Activated T-helper 1 cell treated with anti-CD3 and anti-CD28 coated beads, Interleukin-2, amount 50 U/mL, for 16 hours (primary cell): ENCODE measurements around the gene IGF2R.
"Not testable (repeated sequence)": the region's sequence is repeated elsewhere in the genome, so short reads cannot be mapped to it uniquely, and the experiment has no call there.

Experiments
- DNase-seq, 2 donors: peaks; one replicate each; pipeline ENCODE4 v3.0.0-alpha.2; 2020; ENCODE audit warnings: low read depth in 1 of 2, low spot score in 1 of 2

IGF2R gene

GRCh38 chr6:160092602-160093001 lies 123.7 kb downstream of the IGF2R start:
- no peak for DNase-seq

- DNase-seq: no peak
Observed at GRCh38 chr6:160093061-160093460, 124.2 kb downstream of the IGF2R start.

- DNase-seq: no peak
Observed at GRCh38 chr6:160093946-160094345, 125.1 kb downstream of the IGF2R start.

DNA sequence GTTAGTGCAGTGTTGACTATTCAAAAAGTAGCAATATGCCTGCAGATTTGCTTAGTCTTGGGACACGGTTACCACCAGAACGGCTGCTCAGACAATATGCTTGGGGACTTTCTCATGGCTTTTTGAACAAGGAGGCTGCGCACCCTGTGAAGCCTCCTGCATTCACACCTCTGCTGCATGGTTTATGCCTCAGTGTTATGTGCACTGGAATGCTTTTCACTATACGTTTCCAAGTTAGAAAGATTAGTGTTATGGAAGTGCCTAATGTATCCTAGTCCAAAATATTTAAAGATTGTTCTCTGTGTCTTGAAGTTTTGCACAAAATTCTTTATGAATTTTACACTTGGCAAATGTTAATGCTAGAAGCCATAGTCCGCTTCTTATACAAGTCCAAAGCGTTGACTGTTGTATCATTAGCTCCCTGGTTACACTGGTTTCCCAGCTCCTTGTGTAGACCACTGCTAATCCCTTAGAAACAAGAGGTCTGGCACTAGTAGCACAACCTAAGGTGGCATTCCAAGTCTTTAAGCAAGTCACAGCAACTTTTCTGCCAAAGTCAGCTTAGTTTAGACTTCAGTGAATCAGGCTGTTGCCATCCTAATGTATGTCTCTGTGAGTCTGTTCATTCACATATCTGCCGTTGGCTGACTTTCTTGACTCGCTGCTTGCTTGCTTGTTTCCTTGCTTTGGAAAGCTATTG lies 126.4 kb downstream of the IGF2R start:
- DNase-seq: no peak

GRCh38 chr6:160101277-160102205 lies 132.7 kb downstream of the IGF2R start:
- DNase-seq: no peak

GRCh38 chr6:160102399-160102798 lies 133.5 kb downstream of the IGF2R start:
- no peak for DNase-seq

DNA sequence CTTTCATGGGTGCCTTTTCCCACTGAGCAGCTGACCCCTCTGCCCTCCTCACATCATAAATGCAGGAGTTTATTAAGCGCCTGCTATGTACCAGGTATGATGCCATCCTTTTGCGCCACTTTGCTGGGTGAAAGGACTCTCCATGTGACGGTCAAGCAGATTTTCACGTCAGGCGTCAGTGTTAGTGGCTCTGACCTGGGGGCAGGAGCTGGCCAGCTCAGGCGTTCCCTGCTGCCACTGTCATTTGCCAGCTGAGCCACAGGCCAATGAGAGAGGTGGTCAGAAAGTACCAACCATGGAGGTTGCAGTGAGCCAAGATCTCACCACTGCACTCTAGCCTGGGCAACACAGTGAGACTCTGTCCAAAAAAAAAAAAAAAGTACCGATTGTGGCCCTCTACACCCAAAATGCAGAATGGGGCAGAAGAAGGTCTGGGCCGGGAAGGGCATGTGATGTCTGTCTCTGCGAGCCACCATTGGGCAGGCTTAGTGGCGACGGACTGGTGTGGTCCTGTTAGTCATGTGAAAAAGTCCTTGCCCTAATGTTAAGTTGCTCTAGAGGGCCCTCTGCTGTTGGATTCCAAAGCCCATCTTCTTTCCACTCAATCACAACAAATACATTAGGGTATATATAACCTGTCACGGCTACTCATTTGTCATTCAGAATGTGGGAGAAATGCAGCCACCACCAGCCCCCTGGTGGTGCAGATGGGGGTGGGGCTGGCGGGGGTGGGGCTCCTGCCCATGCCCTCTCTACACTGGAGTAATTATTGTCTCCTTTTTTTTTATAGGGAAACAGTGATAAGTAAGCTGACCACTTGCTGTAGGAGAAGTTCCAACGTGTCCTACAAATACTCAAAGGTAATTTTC lies 134.3 kb downstream of the IGF2R start:
- DNase-seq: no peak

DNA sequence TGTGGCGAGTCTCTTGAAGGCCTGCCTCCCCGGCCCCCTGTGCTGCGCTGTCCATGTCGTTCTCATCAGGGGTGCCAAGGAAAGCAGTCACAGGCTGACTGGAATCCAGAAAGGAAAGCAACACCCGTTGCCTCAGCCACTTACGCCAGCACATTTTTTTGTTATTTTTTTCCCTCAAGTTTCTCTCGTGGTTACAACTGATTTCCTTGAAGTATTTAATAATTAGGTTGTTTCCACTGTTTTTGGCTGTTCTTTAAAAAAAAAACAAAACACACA lies 134.9 kb downstream of the IGF2R start:
- DNase-seq: no peak

- DNase-seq: no peak
Observed at GRCh38 chr6:160104821-160105517, 136.1 kb downstream of the IGF2R start.

GRCh38 chr6:160106010-160106409 lies 137.1 kb downstream of the IGF2R start:
- no peak for DNase-seq

DNA sequence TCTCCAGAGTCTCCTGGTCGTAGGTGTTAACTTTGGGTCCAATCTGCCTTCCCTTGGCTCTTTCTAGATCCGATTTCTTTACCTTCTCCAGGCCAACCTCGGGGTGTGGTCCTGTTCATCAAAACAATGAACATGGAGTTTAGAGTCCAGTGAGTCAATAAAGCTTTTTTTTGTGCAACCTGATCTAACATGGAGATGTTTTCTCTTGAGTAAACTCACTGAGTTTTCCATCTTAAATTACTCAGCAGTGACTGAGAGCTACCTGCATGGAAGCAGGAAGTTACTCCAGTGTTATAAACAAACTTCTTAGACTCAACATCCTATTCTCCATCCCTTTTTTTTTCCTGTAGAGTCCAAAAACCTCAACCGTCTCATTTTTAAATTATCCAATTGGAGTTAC lies 137.8 kb downstream of the IGF2R start:
- DNase-seq: no peak

DNA sequence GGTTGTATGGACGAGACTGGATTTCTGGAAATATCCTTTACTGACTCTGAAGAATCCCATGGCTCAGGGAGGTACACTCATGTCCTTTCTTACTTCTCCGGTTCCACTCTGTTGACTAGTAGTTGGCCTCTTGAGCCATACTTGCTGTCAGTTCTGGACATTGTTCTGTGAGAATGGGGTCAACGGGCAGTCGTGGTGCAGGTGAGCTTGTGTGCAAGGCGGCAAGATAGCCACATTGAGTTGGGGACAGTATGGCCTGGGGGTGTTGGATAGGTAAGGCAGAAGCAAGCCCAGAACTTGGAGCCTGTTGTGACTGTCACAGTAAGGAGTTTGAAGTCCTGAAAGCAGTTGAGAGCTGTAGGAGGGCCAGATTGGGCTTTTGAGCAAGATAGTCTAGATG lies 139.2 kb downstream of the IGF2R start:
- no peak for DNase-seq

- no peak for DNase-seq
Observed at GRCh38 chr6:160110586-160111123, 141.8 kb downstream of the IGF2R start.

- DNase-seq: no peak
Observed at GRCh38 chr6:160111806-160112205, 142.9 kb downstream of the IGF2R start.

GRCh38 chr6:160112628-160113299 lies 143.9 kb downstream of the IGF2R start:
- DNase-seq: no peak

DNA sequence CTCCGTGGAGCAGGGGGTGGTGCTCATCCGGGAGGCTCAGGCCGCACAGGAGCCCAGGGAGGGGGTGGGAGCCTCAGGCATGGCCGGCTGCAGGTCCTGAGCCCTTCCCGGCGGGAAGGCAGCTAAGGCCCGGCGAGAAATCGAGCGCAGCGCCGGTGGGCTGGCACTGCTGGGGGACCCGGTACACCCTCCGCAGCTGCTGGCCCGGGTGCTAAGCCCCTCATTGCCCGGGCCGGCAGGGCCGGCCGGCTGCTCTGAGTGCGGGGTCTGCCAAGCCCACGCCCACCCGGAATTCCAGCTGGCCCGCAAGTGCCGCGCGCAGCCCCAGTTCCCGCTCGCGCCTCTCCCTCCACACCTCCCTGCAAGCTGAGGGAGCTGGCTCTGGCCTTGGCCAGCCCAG lies 145.7 kb downstream of the IGF2R start:
- not testable (repeated sequence) for DNase-seq

DNA sequence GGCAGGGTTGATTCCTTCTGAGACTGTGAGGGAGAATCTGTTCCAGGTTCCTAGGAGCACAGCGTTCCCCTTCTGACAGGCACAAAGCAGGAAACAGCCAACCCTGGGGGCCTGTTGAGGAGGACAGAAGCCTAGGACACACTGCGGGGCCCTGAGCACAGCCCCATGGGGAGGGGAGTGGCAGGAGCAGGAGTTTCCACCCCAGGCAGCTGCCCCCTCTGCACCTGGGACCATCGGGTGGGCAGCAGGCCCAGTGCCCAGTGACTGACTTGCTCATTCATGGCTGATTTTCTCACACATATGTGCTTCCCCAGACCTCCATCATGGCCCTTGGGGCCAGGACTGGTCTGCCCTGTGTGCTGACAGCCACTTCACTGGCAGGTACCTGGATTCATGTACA lies 146.5 kb downstream of the IGF2R start:
- no peak for DNase-seq

DNA sequence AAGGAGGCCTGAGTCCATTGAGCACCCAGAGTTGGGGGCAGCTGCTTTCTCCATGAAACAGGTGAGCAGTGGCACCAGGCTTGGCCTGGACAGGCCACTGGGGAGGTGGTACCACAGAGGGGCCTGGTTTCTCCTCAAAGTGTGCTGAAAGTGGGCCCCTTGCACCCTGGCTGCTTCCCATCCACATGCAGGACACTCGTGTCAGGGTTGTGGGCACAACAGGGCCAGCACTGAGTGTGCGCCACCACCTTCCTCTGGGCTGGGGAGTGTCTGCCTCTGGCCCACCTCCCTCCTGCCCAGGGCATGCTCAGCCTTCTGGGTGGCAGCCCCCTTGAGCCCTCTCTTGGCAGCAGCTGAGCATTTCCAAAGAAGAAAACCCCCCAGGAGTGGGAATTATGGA lies 147.5 kb downstream of the IGF2R start:
- DNase-seq: no peak

GRCh38 chr6:160117137-160117536 lies 148.3 kb downstream of the IGF2R start:
- DNase-seq: no peak

DNA sequence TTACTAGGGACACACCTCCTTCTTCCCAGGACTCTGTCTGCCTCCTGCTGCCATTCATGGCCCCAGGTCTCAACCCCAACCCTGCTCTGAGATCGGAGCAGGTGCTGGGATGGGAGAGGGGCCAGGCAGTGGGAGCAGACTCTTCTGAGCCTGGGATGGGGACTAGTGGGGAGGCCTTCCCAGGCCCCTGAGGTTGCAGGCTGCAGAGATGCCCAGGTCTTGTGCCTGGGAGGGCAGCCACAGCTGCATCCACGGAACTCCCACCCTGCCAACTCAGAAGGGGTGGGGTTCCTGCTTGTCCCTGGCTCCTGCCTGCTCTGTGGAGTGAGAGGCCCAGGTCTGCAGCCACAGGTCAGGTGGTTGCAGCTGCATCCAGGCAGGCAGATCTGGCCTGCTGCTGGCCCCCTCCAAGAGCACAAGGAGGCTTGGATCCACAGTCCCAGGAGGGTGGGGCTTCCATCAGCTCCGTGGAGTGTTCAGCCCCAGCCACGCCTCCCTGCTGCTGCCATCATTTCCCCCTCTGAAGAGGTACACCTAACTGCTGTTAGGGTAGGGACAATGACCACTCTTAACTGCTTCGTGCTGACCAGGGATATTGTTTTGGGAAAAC lies 149.8 kb downstream of the IGF2R start:
- no peak for DNase-seq
